Vagina (tissue), 2 donors: ENCODE data around the gene DNAJC25. TPM values are rescaled to one million over a fixed set of nuclear protein-coding genes. Genes with fewer than 3 reads are reported as not detected.

Experiments used
- DNase-seq, 2 donors: peaks; one replicate each; pipeline ENCODE4 v3.0.0-alpha.2; 2017; ENCODE audit errors: extremely low spot score in 2 of 2
- H3K27ac ChIP-seq: fragments of 200-600 bp; sonication (generic); one replicate; pipeline ENCODE4 v1.5.1; 2019
- H3K27me3 ChIP-seq: fragments of 200-600 bp; sonication (generic); one replicate; pipeline ENCODE4 v1.5.1; 2019
- H3K36me3 ChIP-seq, 2 donors: fragments of 200-600 bp; sonication (generic); one replicate each; pipeline ENCODE4 v1.5.1; 2017 to 2019
- H3K4me1 ChIP-seq: fragments of 200-600 bp; sonication (generic); one replicate; pipeline ENCODE4 v1.5.1; 2019
- H3K4me3 ChIP-seq, 2 donors: fragments of 200-600 bp; sonication (generic); 1 replicate in 1 of 2; 2 replicates in 1 of 2; pipeline ENCODE4 v1.5.1; 2016 to 2019
- H3K9me3 ChIP-seq: fragments of 200-600 bp; sonication (generic); one replicate; pipeline ENCODE4 v1.5.1; 2019
- POLR2A ChIP-seq, 2 donors: fragments of 450-650 bp; IDR thresholded peaks; one replicate each; pipeline ENCODE4 v1.6.1; 2017; ENCODE audit warnings: antibody characterized with exemption in 2 of 2, mild to moderate bottlenecking in 2 of 2, moderate library complexity in 2 of 2
- POLR2AphosphoS5 ChIP-seq, 2 donors: sonication (generic); formaldehyde crosslinking; IDR thresholded peaks; one replicate each; pipeline ENCODE4 v1.9.0; 2017; ENCODE audit warnings: antibody characterized with exemption in 2 of 2, mild to moderate bottlenecking in 2 of 2, low read depth in 1 of 2; ENCODE audit not compliant: insufficient read depth in 1 of 2
- intact Hi-C: fragments of 100-400 bp; cut with DNase I; formaldehyde crosslinking; loops from one replicate; pipeline ENCODE4 v1.15.1; 2023
- total RNA-seq: library from RNA; depleted of rRNA; stranded (reverse); fragments of >200 nt; gene quantifications from one replicate; pipeline ENCODE4 v1.2.3, GENCODE V29; 2016
- TF ChIP-seq, protein P1 (sequence below), 3 experiments: fragments of 450-650 bp in 2 of 3; fragments of 200-600 bp in 1 of 3; sonication (generic) in 1 of 3; IDR thresholded peaks; one replicate each; pipeline ENCODE4 v1.5.1; 2017 to 2019; ENCODE audit warnings: antibody characterized with exemption in 3 of 3, mild to moderate bottlenecking in 2 of 3, moderate library complexity in 2 of 3

DNAJC25 gene
- total RNA-seq, 1 donor from 2014 or later: 6.1 TPM

DNA sequence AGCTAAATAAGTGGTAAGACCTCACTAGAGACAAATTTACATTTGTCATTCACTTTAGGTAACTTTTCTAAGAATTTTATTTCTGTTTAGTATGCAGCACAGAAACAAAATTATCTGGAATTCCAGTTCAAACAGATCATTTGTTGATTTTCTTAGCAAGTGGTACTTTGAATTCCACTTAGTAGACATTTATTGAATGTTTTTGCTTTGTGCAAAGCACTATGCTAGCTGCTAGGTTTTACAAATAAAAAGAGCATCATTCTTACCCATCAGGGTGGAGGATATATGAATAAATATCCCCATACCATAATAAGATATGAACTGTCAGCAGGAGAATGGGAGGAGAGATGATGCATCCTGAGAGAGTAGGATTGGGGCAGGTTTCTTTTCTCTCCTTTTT is 65.7 kb downstream of the DNAJC25 start:
- H3K27ac ChIP-seq: no peak overlapping the region
- no peaks in the 10 kb centered on the region for H3K9me3 ChIP-seq
- no peaks in the 10 kb centered on the region for H3K27me3 ChIP-seq
- TF ChIP-seq POLR2A (IDR thresholded peaks at IDR 0.05): no peak
- TF ChIP-seq, protein P1, sequence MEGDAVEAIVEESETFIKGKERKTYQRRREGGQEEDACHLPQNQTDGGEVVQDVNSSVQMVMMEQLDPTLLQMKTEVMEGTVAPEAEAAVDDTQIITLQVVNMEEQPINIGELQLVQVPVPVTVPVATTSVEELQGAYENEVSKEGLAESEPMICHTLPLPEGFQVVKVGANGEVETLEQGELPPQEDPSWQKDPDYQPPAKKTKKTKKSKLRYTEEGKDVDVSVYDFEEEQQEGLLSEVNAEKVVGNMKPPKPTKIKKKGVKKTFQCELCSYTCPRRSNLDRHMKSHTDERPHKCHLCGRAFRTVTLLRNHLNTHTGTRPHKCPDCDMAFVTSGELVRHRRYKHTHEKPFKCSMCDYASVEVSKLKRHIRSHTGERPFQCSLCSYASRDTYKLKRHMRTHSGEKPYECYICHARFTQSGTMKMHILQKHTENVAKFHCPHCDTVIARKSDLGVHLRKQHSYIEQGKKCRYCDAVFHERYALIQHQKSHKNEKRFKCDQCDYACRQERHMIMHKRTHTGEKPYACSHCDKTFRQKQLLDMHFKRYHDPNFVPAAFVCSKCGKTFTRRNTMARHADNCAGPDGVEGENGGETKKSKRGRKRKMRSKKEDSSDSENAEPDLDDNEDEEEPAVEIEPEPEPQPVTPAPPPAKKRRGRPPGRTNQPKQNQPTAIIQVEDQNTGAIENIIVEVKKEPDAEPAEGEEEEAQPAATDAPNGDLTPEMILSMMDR (IDR thresholded peaks at IDR 0.05): no peak
- no peak for TF ChIP-seq POLR2AphosphoS5 (IDR thresholded peaks at IDR 0.05; ENCODE audit: insufficient read depth in 1 of 2, low read depth in 1 of 2)
- no peaks in the 10 kb centered on the region for H3K4me1 ChIP-seq
- intact Hi-C loops: no loop called here
- H3K4me3 ChIP-seq: no peak overlapping the region
- DNase-seq: no peak
- no peaks in the 10 kb centered on the region for H3K36me3 ChIP-seq

DNA sequence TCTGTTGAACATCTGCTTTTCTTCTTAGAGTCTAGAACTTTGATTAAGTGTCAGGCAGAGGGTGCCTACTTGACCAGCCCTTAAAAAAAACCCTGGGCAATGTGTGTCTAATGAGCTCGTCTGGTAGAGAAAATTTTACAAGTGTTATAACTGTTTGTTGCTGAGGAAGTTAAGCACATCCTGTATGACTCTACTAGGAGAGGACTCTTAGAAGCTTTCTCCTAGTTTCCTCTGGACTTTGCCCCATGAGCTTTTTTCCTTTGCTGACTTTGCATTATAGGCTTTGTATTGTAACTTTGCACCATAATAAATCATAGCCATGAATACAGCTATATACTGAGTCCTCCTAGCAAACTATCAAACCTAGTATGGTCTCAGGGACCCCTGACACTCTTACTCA is 69.6 kb downstream of the DNAJC25 start:
- Histone ChIP-seq H3K27ac (no peak overlapping the region), H3K4me3 (no peak overlapping the region), H3K27me3 (no peaks in the 10 kb centered on the region), H3K9me3 (no peaks in the 10 kb centered on the region), H3K4me1 (no peaks in the 10 kb centered on the region), H3K36me3 (no peaks in the 10 kb centered on the region)
- no peak for DNase-seq
- intact Hi-C loops: no loop called here
- TF ChIP-seq POLR2AphosphoS5 (IDR thresholded peaks at IDR 0.05; ENCODE audit: insufficient read depth in 1 of 2, low read depth in 1 of 2): no peak
- no peak for TF ChIP-seq POLR2A (IDR thresholded peaks at IDR 0.05)
- TF ChIP-seq, protein P1 (IDR thresholded peaks at IDR 0.05): no peak

Other genes with a start within 250 kb of the DNAJC25 start
- 62.9 TPM for gene ECPAS, start 147.0 kb upstream of the DNAJC25 start, total RNA-seq
- 8.8 TPM for gene ZNF483, start 106.2 kb upstream of the DNAJC25 start, total RNA-seq
- 40.3 TPM for gene PTGR1, start 31.7 kb upstream of the DNAJC25 start, total RNA-seq
- gene GNG10, start 30.3 kb downstream of the DNAJC25 start, total RNA-seq: 35.6 TPM
- gene SHOC1, start 163.6 kb downstream of the DNAJC25 start, total RNA-seq: 0.25 TPM